HG02798 (cell line): Measurements from ENCODE around the gene CCDC57.
A peak's percentile ranks its signal among the peaks of the same experiment; 100 is the strongest.

Experiments
- ATAC-seq: cut with Tn5 transposase; IDR thresholded peaks from one replicate; pipeline ENCODE4 v1.9.1; 2021; ENCODE audit warnings: mild to moderate bottlenecking; ENCODE audit not compliant: unreplicated experiment, poor library complexity

Gene CCDC57

GRCh38 chr17:82226809-82227628 lies 14.4 kb upstream of the CCDC57 start:
- ATAC-seq: no peak

GRCh38 chr17:82226146-82226808 lies 13.6 kb upstream of the CCDC57 start:
- ATAC-seq: no peak

- no peak for ATAC-seq
These were observed 12.9 kb upstream of the CCDC57 start for GRCh38 chr17:82225368-82226029.

- no peak for ATAC-seq
These were observed 12.0 kb upstream of the CCDC57 start for GRCh38 chr17:82224666-82225065.

- no peak for ATAC-seq
These were observed 10.9 kb upstream of the CCDC57 start for GRCh38 chr17:82223517-82223916.

GRCh38 chr17:82222816-82223215 lies 10.2 kb upstream of the CCDC57 start:
- no peak for ATAC-seq

GRCh38 chr17:82221341-82221902 lies 8.8 kb upstream of the CCDC57 start:
- no peak for ATAC-seq

- ATAC-seq: no peak
These were observed 7.4 kb upstream of the CCDC57 start for GRCh38 chr17:82219753-82220709.

- no peak for ATAC-seq
These were observed 6.4 kb upstream of the CCDC57 start for GRCh38 chr17:82219083-82219482.

GRCh38 chr17:82218349-82219075 lies 5.9 kb upstream of the CCDC57 start:
- ATAC-seq: no peak

GRCh38 chr17:82217530-82218204 lies 5.0 kb upstream of the CCDC57 start:
- no peak for ATAC-seq

GRCh38 chr17:82217120-82217529 lies 4.5 kb upstream of the CCDC57 start:
- ATAC-seq: no peak

GRCh38 chr17:82216301-82217119 lies 3.9 kb upstream of the CCDC57 start:
- ATAC-seq: peak; percentile 30

GRCh38 chr17:82215972-82216300 lies 3.3 kb upstream of the CCDC57 start:
- ATAC-seq: no peak

- no peak for ATAC-seq
These were observed 2.7 kb upstream of the CCDC57 start for GRCh38 chr17:82215095-82215971.

- no peak for ATAC-seq
These were observed 1.5 kb upstream of the CCDC57 start for GRCh38 chr17:82214012-82214628.
